GM21515 (cell line): ENCODE measurements around the gene SLC25A17.
"Not testable (repeated sequence)": the region's sequence is repeated elsewhere in the genome, so short reads cannot be mapped to it uniquely, and the experiment has no call there.

Source experiments
- ATAC-seq: cut with Tn5 transposase; IDR thresholded peaks from one replicate; pipeline ENCODE4 v1.9.1; 2021; ENCODE audit not compliant: unreplicated experiment

The SLC25A17 gene

DNA sequence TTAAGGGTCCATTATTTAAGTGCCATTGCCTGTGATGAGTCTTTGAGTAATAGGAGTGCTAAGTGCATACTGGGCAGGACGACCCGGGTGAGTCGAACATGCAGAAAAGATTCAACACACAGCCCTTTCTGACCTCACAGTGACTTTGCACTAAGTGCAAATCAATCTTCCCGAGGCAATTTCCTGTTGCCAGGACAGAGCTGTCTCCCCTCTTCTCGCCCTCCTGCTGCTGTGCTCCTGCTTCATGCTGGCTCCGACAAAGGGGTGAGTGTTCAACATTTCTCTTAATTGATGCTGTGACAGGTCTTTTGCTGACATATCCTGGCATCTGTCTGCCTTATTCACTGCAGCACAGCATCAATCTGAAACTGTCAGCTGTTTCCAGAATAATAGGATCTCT, 97.9 kb downstream of the SLC25A17 start:
- ATAC-seq, result no peak

- no peak for ATAC-seq
Observed at GRCh38 chr22:40720538-40721256, 98.4 kb downstream of the SLC25A17 start.

GRCh38 chr22:40720156-40720537, 99.0 kb downstream of the SLC25A17 start:
- not testable (repeated sequence) for ATAC-seq
